Endothelial cell of umbilical vein (primary cell): ENCODE results near the gene PPP1R12A.

ENCODE experiments used
- EZH2 ChIP-seq: IDR thresholded peaks from 2 replicates; pipeline ENCODE4 v1.6.1; 2012; ENCODE audit warnings: borderline replicate concordance, low read depth, mild to moderate bottlenecking, moderate library complexity, low read length, inconsistent platforms; ENCODE audit not compliant: severe bottlenecking
- JUN ChIP-seq: IDR thresholded peaks from 2 replicates; pipeline ENCODE4 v1.6.1; 2011; ENCODE audit warnings: borderline replicate concordance, low read depth; ENCODE audit not compliant: insufficient read length, insufficient read depth
- MYC ChIP-seq: IDR thresholded peaks from one replicate; pipeline ENCODE4 v1.6.1; 2011; ENCODE audit warnings: mild to moderate bottlenecking, low read depth, low read length
- POLR2A ChIP-seq: IDR thresholded peaks from 2 replicates; pipeline ENCODE4 v1.6.1; 2012; ENCODE audit warnings: low read depth, mild to moderate bottlenecking, control low read depth, low read length
- POLR2AphosphoS5 ChIP-seq: IDR thresholded peaks from 2 replicates; pipeline ENCODE4 v1.6.1; 2012; ENCODE audit warnings: low read depth, mild to moderate bottlenecking, control low read depth, low read length, moderate library complexity; ENCODE audit not compliant: insufficient read depth
- TF ChIP-seq, protein P1 (sequence below), 2 donors: IDR thresholded peaks; 1 replicate in 1 of 2; 2 replicates in 1 of 2; pipeline ENCODE4 v1.5.1; 2011; ENCODE audit warnings: low read length in 2 of 2, mild to moderate bottlenecking in 2 of 2, moderate library complexity in 2 of 2, control low read depth in 1 of 2, inconsistent platforms in 1 of 2, low read depth in 1 of 2; ENCODE audit not compliant: insufficient read depth in 1 of 2; ENCODE audit errors: extremely low read depth in 1 of 2
- TF ChIP-seq, protein P2 (sequence below): IDR thresholded peaks from 2 replicates; pipeline ENCODE4 v1.6.1; 2011; ENCODE audit not compliant: insufficient read depth, insufficient read length

DNA sequence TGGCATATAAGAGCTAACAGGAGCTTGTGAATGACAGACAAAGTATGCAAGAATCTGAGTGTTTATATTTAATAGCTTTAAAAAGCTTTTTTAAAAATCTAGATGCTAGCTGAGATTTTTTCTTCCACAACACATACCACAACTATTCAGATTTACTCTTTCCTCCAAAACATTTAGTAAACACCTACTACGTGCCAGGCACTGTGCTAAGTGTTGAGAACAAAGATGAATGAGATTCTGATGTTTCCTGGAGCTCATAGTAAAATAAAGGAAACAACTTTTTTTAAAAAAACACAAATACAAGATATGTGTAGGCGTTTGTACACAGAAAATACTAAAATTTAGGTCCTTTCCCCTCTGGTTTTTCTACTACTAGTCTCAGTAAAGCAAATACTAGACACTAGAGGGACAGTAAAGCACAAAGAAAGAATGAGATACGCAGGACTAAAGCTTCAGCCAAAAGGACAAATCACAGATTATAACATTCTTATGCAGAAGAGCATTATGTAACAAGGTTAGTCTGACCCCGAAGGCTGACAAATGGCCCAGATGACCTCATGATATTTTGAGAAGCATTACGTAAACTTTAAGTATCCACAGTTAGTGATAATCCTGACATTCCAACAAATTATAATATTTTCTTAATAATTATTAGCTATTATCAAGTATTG, 165.6 kb downstream of the PPP1R12A start:
- TF ChIP-seq, protein P1, sequence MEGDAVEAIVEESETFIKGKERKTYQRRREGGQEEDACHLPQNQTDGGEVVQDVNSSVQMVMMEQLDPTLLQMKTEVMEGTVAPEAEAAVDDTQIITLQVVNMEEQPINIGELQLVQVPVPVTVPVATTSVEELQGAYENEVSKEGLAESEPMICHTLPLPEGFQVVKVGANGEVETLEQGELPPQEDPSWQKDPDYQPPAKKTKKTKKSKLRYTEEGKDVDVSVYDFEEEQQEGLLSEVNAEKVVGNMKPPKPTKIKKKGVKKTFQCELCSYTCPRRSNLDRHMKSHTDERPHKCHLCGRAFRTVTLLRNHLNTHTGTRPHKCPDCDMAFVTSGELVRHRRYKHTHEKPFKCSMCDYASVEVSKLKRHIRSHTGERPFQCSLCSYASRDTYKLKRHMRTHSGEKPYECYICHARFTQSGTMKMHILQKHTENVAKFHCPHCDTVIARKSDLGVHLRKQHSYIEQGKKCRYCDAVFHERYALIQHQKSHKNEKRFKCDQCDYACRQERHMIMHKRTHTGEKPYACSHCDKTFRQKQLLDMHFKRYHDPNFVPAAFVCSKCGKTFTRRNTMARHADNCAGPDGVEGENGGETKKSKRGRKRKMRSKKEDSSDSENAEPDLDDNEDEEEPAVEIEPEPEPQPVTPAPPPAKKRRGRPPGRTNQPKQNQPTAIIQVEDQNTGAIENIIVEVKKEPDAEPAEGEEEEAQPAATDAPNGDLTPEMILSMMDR (IDR thresholded peaks at IDR 0.05; ENCODE audit: extremely low read depth in 1 of 2, insufficient read depth in 1 of 2, low read depth in 1 of 2, low read length in 2 of 2): no peak
- TF ChIP-seq EZH2 (no peak), POLR2A (no peak), MYC (no peak), JUN (no peak), POLR2AphosphoS5 (no peak)
- TF ChIP-seq, protein P2, sequence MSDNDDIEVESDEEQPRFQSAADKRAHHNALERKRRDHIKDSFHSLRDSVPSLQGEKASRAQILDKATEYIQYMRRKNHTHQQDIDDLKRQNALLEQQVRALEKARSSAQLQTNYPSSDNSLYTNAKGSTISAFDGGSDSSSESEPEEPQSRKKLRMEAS: no peak
